H9 (cell line): ENCODE data around the gene AADACL3. TPM values are rescaled to one million over a fixed set of nuclear protein-coding genes. Genes with fewer than 3 reads are reported as not detected.

ENCODE experiments used
- DNase-seq: peaks from one replicate; pipeline ENCODE4 v3.0.0-alpha.2; 2017
- H2AFZ ChIP-seq: one replicate; pipeline ENCODE4 v1.6.1; 2013; ENCODE audit warnings: mild to moderate bottlenecking, low read length, control low read depth, moderate library complexity
- H2AK5ac ChIP-seq: 2 replicates; pipeline ENCODE4 v1.6.1; 2013; ENCODE audit warnings: low read length, control low read depth, mixed read lengths; ENCODE audit not compliant: insufficient read length
- H2BK120ac ChIP-seq: one replicate; pipeline ENCODE4 v1.6.1; 2013; ENCODE audit warnings: low read depth, mild to moderate bottlenecking, low read length, control low read depth, inconsistent platforms; ENCODE audit not compliant: poor library complexity, severe bottlenecking
- H2BK12ac ChIP-seq: 2 replicates; pipeline ENCODE4 v1.6.1; 2013; ENCODE audit warnings: low read length, control low read depth, mixed read lengths, low read depth; ENCODE audit not compliant: insufficient read length
- H2BK15ac ChIP-seq: 2 replicates; pipeline ENCODE4 v1.6.1; 2013; ENCODE audit warnings: low read depth, low read length, control low read depth
- H2BK20ac ChIP-seq: one replicate; pipeline ENCODE4 v1.6.1; 2013; ENCODE audit warnings: low read depth, mild to moderate bottlenecking, low read length, control low read depth, inconsistent platforms; ENCODE audit not compliant: poor library complexity, severe bottlenecking
- H2BK5ac ChIP-seq: 2 replicates; pipeline ENCODE4 v1.6.1; 2013; ENCODE audit warnings: low read length, control low read depth, mixed read lengths; ENCODE audit not compliant: insufficient read length
- H3K14ac ChIP-seq: 2 replicates; pipeline ENCODE4 v1.6.1; 2013; ENCODE audit warnings: low read length, control low read depth; ENCODE audit not compliant: insufficient read depth
- H3K18ac ChIP-seq: 2 replicates; pipeline ENCODE4 v1.6.1; 2013; ENCODE audit warnings: low read depth, mild to moderate bottlenecking, mixed read lengths, low read length, control low read depth; ENCODE audit not compliant: insufficient read length
- H3K23ac ChIP-seq: 2 replicates; pipeline ENCODE4 v1.6.1; 2013; ENCODE audit warnings: low read length, control low read depth, mixed read lengths, low read depth; ENCODE audit not compliant: insufficient read length
- H3K23me2 ChIP-seq: 2 replicates; pipeline ENCODE4 v1.6.1; 2013; ENCODE audit warnings: low read depth, mild to moderate bottlenecking, mixed read lengths, low read length, control low read depth; ENCODE audit not compliant: insufficient read length, poor library complexity, severe bottlenecking
- H3K27ac ChIP-seq: 2 replicates; pipeline ENCODE4 v1.5.1; 2013; ENCODE audit warnings: low read length, control low read depth, mixed read lengths, low read depth; ENCODE audit not compliant: insufficient read length
- H3K27me3 ChIP-seq: 2 replicates; pipeline ENCODE4 v1.6.1; 2013; ENCODE audit warnings: low read length, control low read depth, inconsistent platforms; ENCODE audit not compliant: insufficient read depth
- H3K4ac ChIP-seq: 2 replicates; pipeline ENCODE4 v1.6.1; 2013; ENCODE audit warnings: low read depth, mild to moderate bottlenecking, control low read depth, inconsistent platforms, low read length, moderate library complexity
- H3K4me1 ChIP-seq: 2 replicates; pipeline ENCODE4 v1.6.1; 2013; ENCODE audit warnings: low read length, control low read depth, inconsistent platforms; ENCODE audit not compliant: insufficient read depth
- H3K4me2 ChIP-seq: 2 replicates; pipeline ENCODE4 v1.6.1; 2013; ENCODE audit warnings: low read length, control low read depth, mixed read lengths; ENCODE audit not compliant: insufficient read length, insufficient read depth
- H3K56ac ChIP-seq: 2 replicates; pipeline ENCODE4 v1.6.1; 2013; ENCODE audit warnings: low read depth, mild to moderate bottlenecking, mixed read lengths, low read length, control low read depth; ENCODE audit not compliant: insufficient read length
- H3K79me1 ChIP-seq: 2 replicates; pipeline ENCODE4 v1.6.1; 2013; ENCODE audit warnings: low read depth, mild to moderate bottlenecking, moderate library complexity, low read length, control low read depth, inconsistent platforms; ENCODE audit not compliant: insufficient read depth, poor library complexity, severe bottlenecking
- H3K79me2 ChIP-seq: 2 replicates; pipeline ENCODE4 v1.6.1; 2013; ENCODE audit warnings: low read length, control low read depth, inconsistent platforms; ENCODE audit not compliant: insufficient read depth
- H3K9ac ChIP-seq: 2 replicates; pipeline ENCODE4 v1.6.1; 2013; ENCODE audit warnings: low read length, control low read depth, mixed read lengths; ENCODE audit not compliant: insufficient read length; ENCODE audit errors: extremely low read depth
- H3K9me3 ChIP-seq: one replicate; pipeline ENCODE4 v1.6.1; 2013; ENCODE audit warnings: low read depth, low read length, inconsistent platforms; ENCODE audit not compliant: control insufficient read depth
- H3T11ph ChIP-seq: one replicate; pipeline ENCODE4 v1.6.1; 2013; ENCODE audit warnings: mild to moderate bottlenecking, low read length, control low read depth, inconsistent platforms
- H4K20me1 ChIP-seq: one replicate; pipeline ENCODE4 v1.6.1; 2013; ENCODE audit not compliant: control insufficient read depth, insufficient read length, insufficient read depth
- H4K5ac ChIP-seq: 2 replicates; pipeline ENCODE4 v1.6.1; 2013; ENCODE audit warnings: low read depth, mild to moderate bottlenecking, mixed read lengths, low read length, control low read depth; ENCODE audit not compliant: insufficient read length
- H4K8ac ChIP-seq: replicated peaks from 2 replicates; pipeline ENCODE4 v1.6.1; 2013; ENCODE audit warnings: low read length, control low read depth, mixed read lengths, low read depth; ENCODE audit not compliant: insufficient read length
- H4K91ac ChIP-seq: 2 replicates; pipeline ENCODE4 v1.6.1; 2013; ENCODE audit warnings: low read depth, mild to moderate bottlenecking, moderate library complexity, mixed read lengths, low read length, control low read depth; ENCODE audit not compliant: insufficient read length
- H3K27ac Mint-ChIP-seq, 3 experiments: 2 replicates in 2 of 3; 3 replicates in 1 of 3; pipeline ENCODE4 v1.8.0; 2020 to 2021; ENCODE audit warnings: mixed read lengths in 3 of 3, mild to moderate bottlenecking in 1 of 3, moderate library complexity in 1 of 3
- H3K27me3 Mint-ChIP-seq: 2 replicates; pipeline ENCODE4 v1.8.0; 2021; ENCODE audit warnings: low read depth, mild to moderate bottlenecking, moderate library complexity, mixed read lengths
- H3K36me3 Mint-ChIP-seq, 3 experiments: 2 replicates in 2 of 3; 3 replicates in 1 of 3; pipeline ENCODE4 v1.8.0; 2020 to 2021; ENCODE audit warnings: low read depth in 3 of 3, mixed read lengths in 3 of 3; ENCODE audit not compliant: insufficient read depth in 1 of 3
- H3K4me1 Mint-ChIP-seq, 2 experiments: 2 replicates each; pipeline ENCODE4 v1.8.0; 2020; ENCODE audit warnings: mixed read lengths in 2 of 2
- H3K4me3 Mint-ChIP-seq, 2 experiments: 2 replicates in 1 of 2; 3 replicates in 1 of 2; pipeline ENCODE4 v1.8.0; 2020 to 2021; ENCODE audit warnings: mild to moderate bottlenecking in 2 of 2, mixed read lengths in 2 of 2, moderate library complexity in 1 of 2
- H3K9me3 Mint-ChIP-seq, 2 experiments: 2 replicates in 1 of 2; 3 replicates in 1 of 2; pipeline ENCODE4 v1.8.0; 2020; ENCODE audit warnings: mild to moderate bottlenecking in 2 of 2, mixed read lengths in 2 of 2, moderate library complexity in 1 of 2
- WGBS: extraction: QIAGEN DNeasy Blood & Tissue Kit; methylation state at CpG from one replicate; pipeline ENCODE4 v1.1.7; 2013; ENCODE audit warnings: missing lambda C conversion rate, low lambda C conversion rate, mixed read lengths; ENCODE audit not compliant: insufficient read length; ENCODE audit errors: extremely low coverage; 5-methylcytosine and 5-hydroxymethylcytosine counted together
- total RNA-seq: library from RNA; stranded (reverse); gene quantifications from 2 replicates; pipeline ENCODE4 v1.2.1, GENCODE V29; 2021
- TF ChIP-seq, protein P1 (sequence below): fragments of 200-600 bp; sonication (generic); conservative IDR thresholded peaks from 3 replicates; pipeline ENCODE4 v1.8.0; 2021; ENCODE audit warnings: antibody characterized with exemption, mild to moderate bottlenecking

The AADACL3 gene
- total RNA-seq, 1 experiment from 2014 or later, result 0.22 TPM

GRCh38 chr1:12712076-12712475, 3.8 kb upstream of the AADACL3 start:
- Histone ChIP-seq H2BK120ac (no peak overlapping the region), H3K56ac (no peak overlapping the region), H3K27me3 (no peaks in the 10 kb centered on the region), H3T11ph (no peak overlapping the region), H3K79me1 (no peaks in the 10 kb centered on the region), H3K4me2 (no peak overlapping the region), H3K9me3 (no peaks in the 10 kb centered on the region), H3K4ac (no peak overlapping the region), H3K4me1 (peaks cover 19% of the 10 kb centered on the region; the same call in 1 of the 2 replicates), H4K91ac (no peak overlapping the region), H3K23me2 (no peaks in the 10 kb centered on the region), H2BK12ac (no peak overlapping the region), H3K79me2 (no peaks in the 10 kb centered on the region), H3K9ac (no peak overlapping the region), H3K18ac (no peak overlapping the region), H3K23ac (no peak overlapping the region), H2BK20ac (no peak overlapping the region), H2AK5ac (no peak overlapping the region), H2AFZ (no peak overlapping the region), H4K8ac (no peak overlapping the region), H3K14ac (no peak overlapping the region), H2BK15ac (no peak overlapping the region), H4K20me1 (no peaks in the 10 kb centered on the region), H3K27ac (no peak overlapping the region), H2BK5ac (no peak overlapping the region), H4K5ac (no peak overlapping the region)
- H3K9me3 Mint-ChIP-seq, result no peaks in the 10 kb centered on the region
- no CpG with 5 or more reads among the region's 1 CpG for WGBS
- no peaks in the 10 kb centered on the region; the same call in 1 of the 2 replicates for H3K27me3 Mint-ChIP-seq
- H3K4me3 Mint-ChIP-seq, result no peak overlapping the region
- TF ChIP-seq, protein P1, sequence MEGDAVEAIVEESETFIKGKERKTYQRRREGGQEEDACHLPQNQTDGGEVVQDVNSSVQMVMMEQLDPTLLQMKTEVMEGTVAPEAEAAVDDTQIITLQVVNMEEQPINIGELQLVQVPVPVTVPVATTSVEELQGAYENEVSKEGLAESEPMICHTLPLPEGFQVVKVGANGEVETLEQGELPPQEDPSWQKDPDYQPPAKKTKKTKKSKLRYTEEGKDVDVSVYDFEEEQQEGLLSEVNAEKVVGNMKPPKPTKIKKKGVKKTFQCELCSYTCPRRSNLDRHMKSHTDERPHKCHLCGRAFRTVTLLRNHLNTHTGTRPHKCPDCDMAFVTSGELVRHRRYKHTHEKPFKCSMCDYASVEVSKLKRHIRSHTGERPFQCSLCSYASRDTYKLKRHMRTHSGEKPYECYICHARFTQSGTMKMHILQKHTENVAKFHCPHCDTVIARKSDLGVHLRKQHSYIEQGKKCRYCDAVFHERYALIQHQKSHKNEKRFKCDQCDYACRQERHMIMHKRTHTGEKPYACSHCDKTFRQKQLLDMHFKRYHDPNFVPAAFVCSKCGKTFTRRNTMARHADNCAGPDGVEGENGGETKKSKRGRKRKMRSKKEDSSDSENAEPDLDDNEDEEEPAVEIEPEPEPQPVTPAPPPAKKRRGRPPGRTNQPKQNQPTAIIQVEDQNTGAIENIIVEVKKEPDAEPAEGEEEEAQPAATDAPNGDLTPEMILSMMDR, result no peak
- H3K36me3 Mint-ChIP-seq, result no peaks in the 10 kb centered on the region; a peak in 1 of 7 replicates
- H3K4me1 Mint-ChIP-seq, result peaks cover 53 to 55% of the 10 kb centered on the region in 2 experiments
- DNase-seq, result no peak
- H3K27ac Mint-ChIP-seq, result peak overlapping the region in 1 of 3 experiments; percentile 78; a peak in 1 of 7 replicates
